A549 (cell line): Measurements from ENCODE around the gene TSPAN16. TPM values are rescaled to one million over a fixed set of nuclear protein-coding genes. Genes with fewer than 3 reads are reported as not detected.

Source experiments
- ATAC-seq, 2 experiments: fragments of 200-7000 bp in 1 of 2; fragments of >200 bp in 1 of 2; cut with Nextera tagmentation in 1 of 2; cut with Tn5 transposase in 1 of 2; 3 replicates each; pipeline versions ENCODE4 v1.8.0 to v1.9.1; 2018 to 2020; ENCODE audit warnings: mild to moderate bottlenecking in 1 of 2, moderate library complexity in 1 of 2
- CTCF ChIA-PET: fragments of 300-600 bp; sonication (Branson Sonifier 250); formaldehyde crosslinking; extraction: SDS; loops from one replicate; lab custom pipeline; 2021; ENCODE audit warnings: antibody characterized with exemption, inconsistent platforms; lab: Yijun Ruan, JAX
- POLR2A ChIA-PET: fragments of 350-600 bp; formaldehyde crosslinking; extraction: SDS; loops from one replicate; lab custom pipeline; 2021; ENCODE audit warnings: antibody characterized with exemption, inconsistent platforms; lab: Yijun Ruan, JAX
- DNase-seq, 2 experiments: peaks; one replicate each; pipeline versions ENCODE4 v3.0.0 to v3.0.0-alpha.2; 2011 to 2016; ENCODE audit warnings: low read depth in 1 of 2, low spot score in 1 of 2
- FAIRE-seq: peaks from 2 replicates; lab custom pipeline; 2011; peaks lifted over from hg19 to GRCh38; lab: Jason Lieb, UNC
- H3K27ac ChIP-seq, 2 experiments: fragments of >200 bp; sonication (Bioruptor Twin); formaldehyde crosslinking; 3 replicates each; pipeline ENCODE4 v1.5.1; 2016 to 2017
- H3K4me1 ChIP-seq: fragments of >200 bp; sonication (Bioruptor Twin); formaldehyde crosslinking; 3 replicates; pipeline ENCODE4 v1.6.1; 2016
- H3K4me2 ChIP-seq: fragments of >200 bp; sonication (Bioruptor Twin); formaldehyde crosslinking; 3 replicates; pipeline ENCODE4 v1.6.1; 2016
- H3K4me3 ChIP-seq: fragments of >200 bp; sonication (Bioruptor Twin); formaldehyde crosslinking; 3 replicates; pipeline ENCODE4 v1.5.1; 2016
- H3K9me3 ChIP-seq: fragments of >200 bp; sonication (Bioruptor Twin); formaldehyde crosslinking; 3 replicates; pipeline ENCODE4 v1.6.1; 2016
- CBX8 ChIP-seq: fragments of 200-600 bp; sonication (generic); IDR thresholded peaks from 2 replicates; pipeline ENCODE4 v1.6.1; 2016
- CEBPB ChIP-seq, 2 experiments: fragments of >200 bp in 1 of 2; sonication (Bioruptor Twin) in 1 of 2; formaldehyde crosslinking in 1 of 2; IDR thresholded peaks; 2 replicates each; pipeline ENCODE4 v1.6.1; 2012 to 2016
- CHD2 ChIP-seq: fragments of 150-350 bp; IDR thresholded peaks from 2 replicates; pipeline ENCODE4 v1.6.1; 2014; ENCODE audit warnings: low read length; ENCODE audit not compliant: partially characterized antibody
- CTCF ChIP-seq: fragments of >200 bp; sonication (Bioruptor Twin); formaldehyde crosslinking; IDR thresholded peaks from 3 replicates; pipeline ENCODE4 v1.5.1; 2016
- E2F6 ChIP-seq: IDR thresholded peaks from 2 replicates; pipeline ENCODE4 v1.6.1; 2012; ENCODE audit warnings: low read depth, borderline replicate concordance
- EHMT2 ChIP-seq: fragments of 200-600 bp; sonication (generic); IDR thresholded peaks from 2 replicates; pipeline ENCODE4 v1.6.1; 2016; ENCODE audit warnings: antibody characterized with exemption, low read depth, mild to moderate bottlenecking, moderate library complexity
- ESRRA ChIP-seq: fragments of 150-350 bp; IDR thresholded peaks from 2 replicates; pipeline ENCODE4 v1.6.1; 2014; ENCODE audit warnings: mild to moderate bottlenecking, low read length, borderline replicate concordance
- FOSB ChIP-seq: fragments of 250-450 bp; sonication (Bioruptor Pico); IDR thresholded peaks from 2 replicates; pipeline ENCODE4 v1.5.0; 2020; ENCODE audit warnings: mild to moderate bottlenecking, moderate library complexity
- HES2 ChIP-seq: fragments of >200 bp; sonication (Bioruptor Twin); formaldehyde crosslinking; IDR thresholded peaks from 2 replicates; pipeline ENCODE4 v1.6.1; 2016
- HMGXB4 ChIP-seq: fragments of 250-450 bp; sonication (Bioruptor Pico); IDR thresholded peaks from 2 replicates; pipeline ENCODE4 v1.5.0; 2021; ENCODE audit warnings: mild to moderate bottlenecking, moderate library complexity, borderline replicate concordance
- HOXA7 ChIP-seq: fragments of 250-450 bp; sonication (Bioruptor Pico); IDR thresholded peaks from 2 replicates; pipeline ENCODE4 v1.5.0; 2020; ENCODE audit warnings: mild to moderate bottlenecking, moderate library complexity
- HOXB13 ChIP-seq: fragments of 250-450 bp; sonication (Bioruptor Pico); IDR thresholded peaks from 2 replicates; pipeline ENCODE4 v1.5.0; 2020; ENCODE audit warnings: low read depth, mild to moderate bottlenecking, moderate library complexity
- HOXB5 ChIP-seq: fragments of 250-450 bp; sonication (Bioruptor Pico); IDR thresholded peaks from 2 replicates; pipeline ENCODE4 v1.5.0; 2020; ENCODE audit warnings: mild to moderate bottlenecking, moderate library complexity
- JUN ChIP-seq, 2 experiments: fragments of >200 bp; sonication (Bioruptor Twin); formaldehyde crosslinking; IDR thresholded peaks; 2 replicates in 1 of 2; 3 replicates in 1 of 2; pipeline ENCODE4 v1.6.1; 2016 to 2017
- KDM1A ChIP-seq: fragments of 200-600 bp; sonication (generic); IDR thresholded peaks from 2 replicates; pipeline ENCODE4 v1.6.1; 2016; ENCODE audit warnings: low read depth, mild to moderate bottlenecking
- MAX ChIP-seq: IDR thresholded peaks from 2 replicates; pipeline ENCODE4 v1.6.1; 2012
- MAZ ChIP-seq: fragments of 150-350 bp; IDR thresholded peaks from 2 replicates; pipeline ENCODE4 v1.6.1; 2014; ENCODE audit warnings: antibody characterized with exemption, low read depth, low read length, borderline replicate concordance
- MYC ChIP-seq: IDR thresholded peaks from 2 replicates; pipeline ENCODE4 v1.6.1; 2012; ENCODE audit warnings: mild to moderate bottlenecking, inconsistent platforms, low read length, improper control_type of control experiment, borderline replicate concordance
- NFE2L2 ChIP-seq: fragments of 150-350 bp; conservative IDR thresholded peaks from 2 replicates; pipeline ENCODE4 v1.6.1; 2014; ENCODE audit warnings: low read length
- POLR2A ChIP-seq: IDR thresholded peaks from 2 replicates; pipeline ENCODE4 v1.6.1; 2012; ENCODE audit warnings: mild to moderate bottlenecking, low read length
- RAD21 ChIP-seq, 2 experiments: fragments of >200 bp in 1 of 2; sonication (Bioruptor Twin) in 1 of 2; formaldehyde crosslinking in 1 of 2; IDR thresholded peaks in 1 of 2; conservative IDR thresholded peaks in 1 of 2; 2 replicates in 1 of 2; 3 replicates in 1 of 2; pipeline ENCODE4 v1.6.1; 2012 to 2018; ENCODE audit warnings: inconsistent platforms in 1 of 2
- RARB ChIP-seq: fragments of 250-450 bp; sonication (Bioruptor Pico); IDR thresholded peaks from 2 replicates; pipeline ENCODE4 v1.8.0; 2021; ENCODE audit warnings: mild to moderate bottlenecking, moderate library complexity
- RCOR1 ChIP-seq: fragments of 150-350 bp; IDR thresholded peaks from 2 replicates; pipeline ENCODE4 v1.6.1; 2014; ENCODE audit warnings: antibody characterized with exemption, low read length, low read depth
- REST ChIP-seq: fragments of 200-600 bp; sonication (generic); IDR thresholded peaks from 2 replicates; pipeline ENCODE4 v1.6.1; 2016; ENCODE audit warnings: antibody characterized with exemption, mild to moderate bottlenecking, moderate library complexity
- SREBF2 ChIP-seq: fragments of 450-650 bp; IDR thresholded peaks from 2 replicates; pipeline ENCODE4 v1.6.1; 2014; ENCODE audit warnings: mild to moderate bottlenecking, moderate library complexity
- TFCP2L1 ChIP-seq: fragments of 250-450 bp; sonication (Bioruptor Pico); IDR thresholded peaks from 2 replicates; pipeline ENCODE4 v1.5.0; 2021; ENCODE audit warnings: mild to moderate bottlenecking
- ZFP36 ChIP-seq: fragments of 450-650 bp; IDR thresholded peaks from 2 replicates; pipeline ENCODE4 v1.6.1; 2014; ENCODE audit warnings: borderline replicate concordance; ENCODE audit not compliant: partially characterized antibody
- ZSCAN20 ChIP-seq: fragments of 250-450 bp; sonication (Bioruptor Pico); IDR thresholded peaks from 2 replicates; pipeline ENCODE4 v1.8.0; 2022; ENCODE audit warnings: mild to moderate bottlenecking, moderate library complexity
- WGBS: methylation state at CpG from one replicate; pipeline ENCODE4 v1.1.6; 2017; ENCODE audit errors: missing lambda C conversion rate; 5-methylcytosine and 5-hydroxymethylcytosine counted together
- polyA plus RNA-seq, 4 experiments: library from polyadenylated mRNA; depleted of rRNA in 3 of 4; stranded (reverse); fragments of >200 nt; fragmentation: RNase III in 1 of 4; extraction: RNeasy Plus Mini Kit Qiagen cat#74134 plus additional on column Dnase treatment in 1 of 4; gene quantifications; 2 replicates in 3 of 4; 3 replicates in 1 of 4; pipeline ENCODE4 v1.2.3, GENCODE V29; 2011 to 2017

The TSPAN16 gene
- polyA plus RNA-seq, 2 of the 4 experiments (the other 2 are of a cell fraction) = not detected

GRCh38 chr19:11265177-11265784 lies 30.7 kb upstream of the TSPAN16 start:
- peaks cover 32% of the 10 kb centered on the region for H3K4me1 ChIP-seq
- TF ChIP-seq KDM1A (peak; percentile 64; the same call in 1 of the 2 replicates), ZFP36 (peak; percentile 59), RCOR1 (no peak), HOXB5 (CRISPR knock-in tag) (no peak), RAD21 (conservative IDR thresholded peaks at IDR 0.05 in 1 of 2, IDR thresholded peaks at IDR 0.05 in 1 of 2) (no peak)
- ChIA-PET POLR2A (no interaction called here), CTCF (interaction anchor here (0.5 to 1.7 kb wide), 6 partner anchors 11 to 329 kb away, joined by 3 to 5 read pairs (median 4); no protein-coding TSS in a partner anchor)
- H3K9me3 ChIP-seq = no peaks in the 10 kb centered on the region
- H3K4me2 ChIP-seq = peak overlapping the region; percentile 57
- ATAC-seq (no peak), DNase-seq (no peak), FAIRE-seq (no peak)
- WGBS = 45% methylated on average over 6 of the region's 6 CpGs
- H3K27ac ChIP-seq = peak overlapping the region; percentile 67 to 83
- H3K4me3 ChIP-seq = no peak overlapping the region

GRCh38 chr19:11265785-11266236 lies 30.1 kb upstream of the TSPAN16 start:
- peak; percentile 71 to 87 for DNase-seq
- no peaks in the 10 kb centered on the region for H3K9me3 ChIP-seq
- WGBS = 27% methylated on average over 9 of the region's 11 CpGs
- CTCF ChIA-PET = interaction anchor here (0.5 to 1.7 kb wide), 8 partner anchors 9 to 329 kb away, joined by 3 to 6 read pairs (median 3); no protein-coding TSS in a partner anchor
- peak overlapping the region; percentile 57 for H3K4me2 ChIP-seq
- POLR2A ChIA-PET = no interaction called here
- FAIRE-seq = no peak
- H3K4me1 ChIP-seq = peaks cover 32% of the 10 kb centered on the region
- peak; percentile 78 to 91 for ATAC-seq
- H3K4me3 ChIP-seq = no peak overlapping the region
- H3K27ac ChIP-seq = peak overlapping the region; percentile 67 to 83
- no peak for TF ChIP-seq RCOR1
- TF ChIP-seq E2F6 = peak; percentile 76
- no peak for TF ChIP-seq EHMT2
- no peak for TF ChIP-seq RAD21 (conservative IDR thresholded peaks at IDR 0.05 in 1 of 2, IDR thresholded peaks at IDR 0.05 in 1 of 2)
- no peak for TF ChIP-seq KDM1A
- TF ChIP-seq HOXB13 (CRISPR knock-in tag) = no peak
- TF ChIP-seq REST = no peak
- no peak for TF ChIP-seq CEBPB (IDR thresholded peaks at IDR 0.05)
- no peak for TF ChIP-seq ESRRA
- no peak for TF ChIP-seq CTCF
- no peak for TF ChIP-seq HMGXB4 (CRISPR knock-in tag)
- no peak for TF ChIP-seq TFCP2L1 (CRISPR knock-in tag)
- TF ChIP-seq SREBF2 = no peak
- no peak for TF ChIP-seq RARB (CRISPR knock-in tag)
- no peak for TF ChIP-seq ZFP36
- no peak for TF ChIP-seq NFE2L2
- TF ChIP-seq MAZ = no peak
- TF ChIP-seq POLR2A = no peak
- no peak for TF ChIP-seq FOSB (CRISPR knock-in tag)
- no peak for TF ChIP-seq HOXA7 (CRISPR knock-in tag)
- TF ChIP-seq MAX = peak; percentile 91
- TF ChIP-seq HES2 = no peak
- TF ChIP-seq CBX8 = no peak
- TF ChIP-seq ZSCAN20 (CRISPR knock-in tag) = no peak
- 0 out of 5 replicates have a peak, but pooled peaks of 1 of the 2 experiments have one; percentile 32 for TF ChIP-seq JUN (IDR thresholded peaks at IDR 0.05)
- peak; percentile 71; the same call in 1 of the 2 replicates for TF ChIP-seq MYC
- TF ChIP-seq CHD2 = no peak
